Measurements from ENCODE around the gene METTL4.
"Not testable (repeated sequence)": the region's sequence is repeated elsewhere in the genome, so short reads cannot be mapped to it uniquely, and the experiment has no call there.

METTL4 gene

GRCh38 chr18:2535419-2535910 lies 35.8 kb downstream of the METTL4 start:
- DNase-seq, result no peak
- intact Hi-C loops (cut with DNase I), result loop anchor here (10.0 kb wide), 1 partner anchor 431 kb away; no protein-coding TSS in a partner anchor

- intact Hi-C loops (cut with DNase I), result loop anchor here (10.0 kb wide), 1 partner anchor 430 kb away; no protein-coding TSS in a partner anchor
- DNase-seq, result no peak
Measured at GRCh38 chr18:2534906-2535305, 36.4 kb downstream of the METTL4 start.

- intact Hi-C loops (cut with DNase I), result loop anchor here (10.0 kb wide), 1 partner anchor 428 kb away; no protein-coding TSS in a partner anchor
- DNase-seq, result no peak
Measured at GRCh38 chr18:2532797-2533196, 38.5 kb downstream of the METTL4 start.

- intact Hi-C loops (cut with DNase I), result loop anchor here (10.0 kb wide), 1 partner anchor 427 kb away; no protein-coding TSS in a partner anchor
- DNase-seq, result no peak
Measured at GRCh38 chr18:2531751-2532150, 39.6 kb downstream of the METTL4 start.

GRCh38 chr18:2529154-2529553 lies 42.2 kb downstream of the METTL4 start:
- intact Hi-C loops (cut with DNase I), result no loop called here
- no peak for DNase-seq

- no peak for DNase-seq
- intact Hi-C loops (cut with DNase I), result no loop called here
Measured at GRCh38 chr18:2526329-2526728, 45.0 kb downstream of the METTL4 start.

GRCh38 chr18:2524794-2525198 lies 46.5 kb downstream of the METTL4 start:
- DNase-seq; intact Hi-C loops (cut with DNase I): not testable (repeated sequence)

GRCh38 chr18:2522112-2522511 lies 49.2 kb downstream of the METTL4 start:
- intact Hi-C loops (cut with DNase I), result no loop called here
- no peak for DNase-seq

GRCh38 chr18:2518473-2518872 lies 52.8 kb downstream of the METTL4 start:
- no peak for DNase-seq
- intact Hi-C loops (cut with DNase I), result no loop called here

- intact Hi-C loops (cut with DNase I), result no loop called here
- no peak for DNase-seq
Measured at GRCh38 chr18:2515908-2516625, 55.2 kb downstream of the METTL4 start.

GRCh38 chr18:2515171-2515787 lies 56.0 kb downstream of the METTL4 start:
- intact Hi-C loops (cut with DNase I), result no loop called here
- no peak for DNase-seq

GRCh38 chr18:2513616-2514015 lies 57.7 kb downstream of the METTL4 start:
- intact Hi-C loops (cut with DNase I), result no loop called here
- no peak for DNase-seq

GRCh38 chr18:2512059-2512458 lies 59.2 kb downstream of the METTL4 start:
- intact Hi-C loops (cut with DNase I), result no loop called here
- no peak for DNase-seq

- intact Hi-C loops (cut with DNase I), result no loop called here
- DNase-seq, result no peak
Measured at GRCh38 chr18:2511451-2511850, 59.9 kb downstream of the METTL4 start.

GRCh38 chr18:2510416-2510815 lies 60.9 kb downstream of the METTL4 start:
- intact Hi-C loops (cut with DNase I), result no loop called here
- DNase-seq, result no peak

GRCh38 chr18:2508678-2509077 lies 62.6 kb downstream of the METTL4 start:
- DNase-seq, result no peak
- intact Hi-C loops (cut with DNase I), result no loop called here

- no peak for DNase-seq
- intact Hi-C loops (cut with DNase I), result no loop called here
Measured at GRCh38 chr18:2508155-2508554, 63.1 kb downstream of the METTL4 start.

GRCh38 chr18:2504642-2505041 lies 66.7 kb downstream of the METTL4 start:
- no peak for DNase-seq
- intact Hi-C loops (cut with DNase I), result no loop called here

- intact Hi-C loops (cut with DNase I), result no loop called here
- no peak for DNase-seq
Measured at GRCh38 chr18:2502880-2503279, 68.4 kb downstream of the METTL4 start.

- intact Hi-C loops (cut with DNase I), result no loop called here
- DNase-seq, result no peak
Measured at GRCh38 chr18:2502394-2502793, 68.9 kb downstream of the METTL4 start.

GRCh38 chr18:2497797-2498196 lies 73.5 kb downstream of the METTL4 start:
- no peak for DNase-seq
- intact Hi-C loops (cut with DNase I), result no loop called here

All from head of caudate nucleus (tissue), 42 donors.